ENCODE data around the gene CAMK1D.

The CAMK1D gene

GRCh38 chr10:12414278-12414989, 65.1 kb downstream of the CAMK1D start:
- no peak overlapping the region for H2AK5ac ChIP-seq (ENCODE audit: low read length)
- H2BK5ac ChIP-seq (ENCODE audit: low read length), result no peak overlapping the region
- no peaks in the 10 kb centered on the region for H3K4me1 ChIP-seq (ENCODE audit: control insufficient read depth, low read depth, low read length)
- no peak for DNase-seq
- no peak overlapping the region for H3K4me3 ChIP-seq (ENCODE audit: low read length)
- H4K8ac ChIP-seq (ENCODE audit: low read depth, low read length), result no peak overlapping the region
- no CpG with 5 or more reads among the region's 9 CpGs for WGBS (ENCODE audit: extremely low coverage, insufficient coverage, low lambda C conversion rate)
- no peak overlapping the region for H3K9ac ChIP-seq (ENCODE audit: low read length)
- no peaks in the 10 kb centered on the region for H3K27me3 ChIP-seq (ENCODE audit: insufficient read depth, low read length, poor library complexity)
- no peaks in the 10 kb centered on the region for H3K79me1 ChIP-seq (ENCODE audit: low read length)
- no peak overlapping the region for H3K4me2 ChIP-seq (ENCODE audit: low read length)
- no peak overlapping the region for H3K27ac ChIP-seq (ENCODE audit: low read depth, low read length)
- H3K18ac ChIP-seq (ENCODE audit: low read length), result no peak overlapping the region
- no peak overlapping the region for H2BK120ac ChIP-seq (ENCODE audit: low read depth, low read length)
- no peak overlapping the region for H2BK15ac ChIP-seq (replicated peaks; ENCODE audit: low read depth)
- H3K36me3 ChIP-seq (ENCODE audit: control insufficient read depth, insufficient read depth, low read length), result no peaks in the 10 kb centered on the region
- H3K23ac ChIP-seq (ENCODE audit: low read length), result no peak overlapping the region
- no peaks in the 10 kb centered on the region for H3K79me2 ChIP-seq (ENCODE audit: control insufficient read depth, insufficient read depth, low read length)
- no peak overlapping the region for H3K4ac ChIP-seq (ENCODE audit: low read depth, low read length)
- H4K5ac ChIP-seq (ENCODE audit: low read length), result no peak overlapping the region
- H3K56ac ChIP-seq (ENCODE audit: low read length), result no peak overlapping the region

GRCh38 chr10:12416344-12417050, 67.2 kb downstream of the CAMK1D start:
- no CpG with 5 or more reads among the region's 13 CpGs for WGBS (ENCODE audit: extremely low coverage, insufficient coverage, low lambda C conversion rate)
- DNase-seq, result no peak
- H2BK5ac ChIP-seq (ENCODE audit: low read length), result no peak overlapping the region
- no peaks in the 10 kb centered on the region for H3K79me2 ChIP-seq (ENCODE audit: control insufficient read depth, insufficient read depth, low read length)
- no peak overlapping the region for H3K4ac ChIP-seq (ENCODE audit: low read depth, low read length)
- H3K56ac ChIP-seq (ENCODE audit: low read length), result no peak overlapping the region
- H3K23ac ChIP-seq (ENCODE audit: low read length), result no peak overlapping the region
- H4K5ac ChIP-seq (ENCODE audit: low read length), result no peak overlapping the region
- no peaks in the 10 kb centered on the region for H3K4me1 ChIP-seq (ENCODE audit: control insufficient read depth, low read depth, low read length)
- H3K9ac ChIP-seq (ENCODE audit: low read length), result no peak overlapping the region
- no peak overlapping the region for H3K4me2 ChIP-seq (ENCODE audit: low read length)
- H2BK120ac ChIP-seq (ENCODE audit: low read depth, low read length), result no peak overlapping the region
- H3K27me3 ChIP-seq (ENCODE audit: insufficient read depth, low read length, poor library complexity), result no peaks in the 10 kb centered on the region
- H2BK15ac ChIP-seq (replicated peaks; ENCODE audit: low read depth), result no peak overlapping the region
- H3K4me3 ChIP-seq (ENCODE audit: low read length), result no peak overlapping the region
- H4K8ac ChIP-seq (ENCODE audit: low read depth, low read length), result no peak overlapping the region
- no peak overlapping the region for H3K27ac ChIP-seq (ENCODE audit: low read depth, low read length)
- H3K36me3 ChIP-seq (ENCODE audit: control insufficient read depth, insufficient read depth, low read length), result no peaks in the 10 kb centered on the region
- no peak overlapping the region for H2AK5ac ChIP-seq (ENCODE audit: low read length)
- no peaks in the 10 kb centered on the region for H3K79me1 ChIP-seq (ENCODE audit: low read length)
- H3K18ac ChIP-seq (ENCODE audit: low read length), result no peak overlapping the region

- Histone ChIP-seq H3K4me2 (ENCODE audit: low read length) (no peak overlapping the region), H2BK120ac (ENCODE audit: low read depth, low read length) (no peak overlapping the region), H3K56ac (ENCODE audit: low read length) (no peak overlapping the region), H3K36me3 (ENCODE audit: control insufficient read depth, insufficient read depth, low read length) (no peaks in the 10 kb centered on the region), H3K4ac (ENCODE audit: low read depth, low read length) (no peak overlapping the region), H3K18ac (ENCODE audit: low read length) (no peak overlapping the region), H3K4me1 (ENCODE audit: control insufficient read depth, low read depth, low read length) (no peaks in the 10 kb centered on the region), H4K8ac (ENCODE audit: low read depth, low read length) (no peak overlapping the region), H3K79me1 (ENCODE audit: low read length) (no peaks in the 10 kb centered on the region), H3K27ac (ENCODE audit: low read depth, low read length) (no peak overlapping the region), H2BK15ac (replicated peaks; ENCODE audit: low read depth) (no peak overlapping the region), H3K27me3 (ENCODE audit: insufficient read depth, low read length, poor library complexity) (no peaks in the 10 kb centered on the region), H3K79me2 (ENCODE audit: control insufficient read depth, insufficient read depth, low read length) (no peaks in the 10 kb centered on the region), H2BK5ac (ENCODE audit: low read length) (no peak overlapping the region), H3K9ac (ENCODE audit: low read length) (no peak overlapping the region), H2AK5ac (ENCODE audit: low read length) (no peak overlapping the region), H3K23ac (ENCODE audit: low read length) (no peak overlapping the region), H4K5ac (ENCODE audit: low read length) (no peak overlapping the region), H3K4me3 (ENCODE audit: low read length) (no peak overlapping the region)
- no CpG with 5 or more reads among the region's 6 CpGs for WGBS (ENCODE audit: extremely low coverage, insufficient coverage, low lambda C conversion rate)
- no peak for DNase-seq
Measured at GRCh38 chr10:12417331-12417730, 68.0 kb downstream of the CAMK1D start.

- Histone ChIP-seq H2BK15ac (replicated peaks; ENCODE audit: low read depth) (no peak overlapping the region), H4K5ac (ENCODE audit: low read length) (no peak overlapping the region), H3K27me3 (ENCODE audit: insufficient read depth, low read length, poor library complexity) (no peaks in the 10 kb centered on the region), H3K4me2 (ENCODE audit: low read length) (no peak overlapping the region), H3K36me3 (ENCODE audit: control insufficient read depth, insufficient read depth, low read length) (no peaks in the 10 kb centered on the region), H3K18ac (ENCODE audit: low read length) (no peak overlapping the region), H3K79me2 (ENCODE audit: control insufficient read depth, insufficient read depth, low read length) (no peaks in the 10 kb centered on the region), H3K23ac (ENCODE audit: low read length) (no peak overlapping the region), H2BK120ac (ENCODE audit: low read depth, low read length) (no peak overlapping the region), H3K27ac (ENCODE audit: low read depth, low read length) (no peak overlapping the region), H3K4ac (ENCODE audit: low read depth, low read length) (no peak overlapping the region), H3K56ac (ENCODE audit: low read length) (no peak overlapping the region), H3K9ac (ENCODE audit: low read length) (no peak overlapping the region), H3K4me1 (ENCODE audit: control insufficient read depth, low read depth, low read length) (no peaks in the 10 kb centered on the region), H3K79me1 (ENCODE audit: low read length) (no peaks in the 10 kb centered on the region), H2BK5ac (ENCODE audit: low read length) (no peak overlapping the region), H2AK5ac (ENCODE audit: low read length) (no peak overlapping the region), H3K4me3 (ENCODE audit: low read length) (no peak overlapping the region), H4K8ac (ENCODE audit: low read depth, low read length) (no peak overlapping the region)
- no CpG with 5 or more reads among the region's 7 CpGs for WGBS (ENCODE audit: extremely low coverage, insufficient coverage, low lambda C conversion rate)
- no peak for DNase-seq
Measured at GRCh38 chr10:12418000-12418399, 68.7 kb downstream of the CAMK1D start.

GRCh38 chr10:12418725-12419261, 69.4 kb downstream of the CAMK1D start:
- no peak overlapping the region for H4K8ac ChIP-seq (ENCODE audit: low read depth, low read length)
- WGBS (ENCODE audit: extremely low coverage, insufficient coverage, low lambda C conversion rate), result no CpG with 5 or more reads among the region's 13 CpGs
- H2BK5ac ChIP-seq (ENCODE audit: low read length), result no peak overlapping the region
- no peak overlapping the region for H3K4me2 ChIP-seq (ENCODE audit: low read length)
- no peak overlapping the region for H3K23ac ChIP-seq (ENCODE audit: low read length)
- H3K27ac ChIP-seq (ENCODE audit: low read depth, low read length), result no peak overlapping the region
- no peak overlapping the region for H3K18ac ChIP-seq (ENCODE audit: low read length)
- DNase-seq, result no peak
- H3K4me1 ChIP-seq (ENCODE audit: control insufficient read depth, low read depth, low read length), result no peaks in the 10 kb centered on the region
- no peaks in the 10 kb centered on the region for H3K79me1 ChIP-seq (ENCODE audit: low read length)
- no peak overlapping the region for H3K4me3 ChIP-seq (ENCODE audit: low read length)
- no peaks in the 10 kb centered on the region for H3K36me3 ChIP-seq (ENCODE audit: control insufficient read depth, insufficient read depth, low read length)
- no peak overlapping the region for H2BK120ac ChIP-seq (ENCODE audit: low read depth, low read length)
- H3K79me2 ChIP-seq (ENCODE audit: control insufficient read depth, insufficient read depth, low read length), result no peaks in the 10 kb centered on the region
- no peaks in the 10 kb centered on the region for H3K27me3 ChIP-seq (ENCODE audit: insufficient read depth, low read length, poor library complexity)
- no peak overlapping the region for H3K4ac ChIP-seq (ENCODE audit: low read depth, low read length)
- no peak overlapping the region for H3K9ac ChIP-seq (ENCODE audit: low read length)
- no peak overlapping the region for H2BK15ac ChIP-seq (replicated peaks; ENCODE audit: low read depth)
- H3K56ac ChIP-seq (ENCODE audit: low read length), result no peak overlapping the region
- no peak overlapping the region for H2AK5ac ChIP-seq (ENCODE audit: low read length)
- no peak overlapping the region for H4K5ac ChIP-seq (ENCODE audit: low read length)
